GM18498 (cell line): ENCODE data around the gene HYCC2.
"Not testable (repeated sequence)": the region's sequence is repeated elsewhere in the genome, so short reads cannot be mapped to it uniquely, and the experiment has no call there.

Experiments
- ATAC-seq: cut with Tn5 transposase; IDR thresholded peaks from one replicate; pipeline ENCODE4 v1.9.1; 2021; ENCODE audit warnings: mild to moderate bottlenecking, moderate library complexity; ENCODE audit not compliant: unreplicated experiment

The HYCC2 gene

GRCh38 chr2:201073071-201073470, 1.6 kb upstream of the HYCC2 start:
- no peak for ATAC-seq

GRCh38 chr2:201072201-201072530, 695 bp upstream of the HYCC2 start:
- ATAC-seq, result peak; percentile 11

GRCh38 chr2:201070948-201071478, 458 bp downstream of the HYCC2 start:
- peak; percentile 19 for ATAC-seq

- no peak for ATAC-seq
These were observed 6.6 kb downstream of the HYCC2 start for GRCh38 chr2:201064797-201065329.

GRCh38 chr2:201063516-201063915, 8.0 kb downstream of the HYCC2 start:
- not testable (repeated sequence) for ATAC-seq

- no peak for ATAC-seq
These were observed 11.3 kb downstream of the HYCC2 start for GRCh38 chr2:201059961-201060755.

- ATAC-seq, result no peak
These were observed 12.6 kb downstream of the HYCC2 start for GRCh38 chr2:201058914-201059313.

GRCh38 chr2:201057715-201058248, 13.7 kb downstream of the HYCC2 start:
- ATAC-seq, result no peak

GRCh38 chr2:201057087-201057521, 14.4 kb downstream of the HYCC2 start:
- no peak for ATAC-seq

GRCh38 chr2:201049455-201049854, 22.0 kb downstream of the HYCC2 start:
- ATAC-seq, result no peak

GRCh38 chr2:201046881-201047280, 24.6 kb downstream of the HYCC2 start:
- no peak for ATAC-seq

GRCh38 chr2:201043050-201043449, 28.4 kb downstream of the HYCC2 start:
- not testable (repeated sequence) for ATAC-seq

- ATAC-seq, result not testable (repeated sequence)
These were observed 29.0 kb downstream of the HYCC2 start for GRCh38 chr2:201042451-201042850.

GRCh38 chr2:201040867-201041628, 30.4 kb downstream of the HYCC2 start:
- no peak for ATAC-seq

GRCh38 chr2:201038855-201039254, 32.6 kb downstream of the HYCC2 start:
- no peak for ATAC-seq

- ATAC-seq, result not testable (repeated sequence)
These were observed 33.1 kb downstream of the HYCC2 start for GRCh38 chr2:201038361-201038760.

- ATAC-seq, result not testable (repeated sequence)
These were observed 37.1 kb downstream of the HYCC2 start for GRCh38 chr2:201034355-201034754.

- no peak for ATAC-seq
These were observed 47.0 kb downstream of the HYCC2 start for GRCh38 chr2:201024518-201024917.

- ATAC-seq, result peak; percentile 54
These were observed 49.6 kb downstream of the HYCC2 start for GRCh38 chr2:201021914-201022313.
